KMS-11 (cell line): ENCODE results near the gene SLC22A23.

Experiments used
- H2AFZ ChIP-seq: fragments of 200-600 bp; sonication (generic); 2 replicates; pipeline ENCODE4 v1.6.1; 2016; ENCODE audit warnings: antibody characterized with exemption, mixed run types, low read depth
- H3K27ac ChIP-seq: fragments of 200-600 bp; sonication (generic); 2 replicates; pipeline ENCODE4 v1.6.1; 2016; ENCODE audit warnings: mild to moderate bottlenecking, mixed run types
- H3K27me3 ChIP-seq: fragments of 200-600 bp; sonication (generic); 2 replicates; pipeline ENCODE4 v1.6.1; 2017; ENCODE audit warnings: mild to moderate bottlenecking, low read depth, mixed run types, moderate library complexity; ENCODE audit not compliant: insufficient read depth
- H3K36me3 ChIP-seq: fragments of 200-600 bp; sonication (generic); 2 replicates; pipeline ENCODE4 v1.6.1; 2017; ENCODE audit warnings: mild to moderate bottlenecking, mixed run types; ENCODE audit not compliant: insufficient read depth
- H3K4me1 ChIP-seq: fragments of 200-600 bp; sonication (generic); 2 replicates; pipeline ENCODE4 v1.6.1; 2016; ENCODE audit warnings: mild to moderate bottlenecking, low read depth, mixed run types; ENCODE audit not compliant: poor library complexity, severe bottlenecking
- H3K4me2 ChIP-seq: fragments of 200-600 bp; sonication (generic); 2 replicates; pipeline ENCODE4 v1.7.0; 2016; ENCODE audit warnings: mild to moderate bottlenecking, mixed run types
- H3K4me3 ChIP-seq: fragments of 200-600 bp; sonication (generic); IDR thresholded peaks from 2 replicates; pipeline ENCODE4 v1.6.1; 2017; ENCODE audit warnings: low read depth, low read length, mixed read lengths; ENCODE audit not compliant: insufficient read depth
- H3K79me2 ChIP-seq: fragments of 200-600 bp; sonication (generic); 2 replicates; pipeline ENCODE4 v1.6.1; 2016; ENCODE audit warnings: low read depth, mixed run types; ENCODE audit not compliant: insufficient read depth
- H3K9ac ChIP-seq: fragments of 200-600 bp; sonication (generic); 2 replicates; pipeline ENCODE4 v1.6.1; 2016; ENCODE audit warnings: mild to moderate bottlenecking, mixed run types
- H4K20me1 ChIP-seq: fragments of 200-600 bp; sonication (generic); 2 replicates; pipeline ENCODE4 v1.6.1; 2016; ENCODE audit warnings: mild to moderate bottlenecking, mixed run types; ENCODE audit not compliant: insufficient read depth
- TF ChIP-seq, protein P1 (sequence below): fragments of 200-600 bp; sonication (generic); conservative IDR thresholded peaks from 2 replicates; pipeline ENCODE4 v1.6.1; 2017; ENCODE audit warnings: low read depth, mild to moderate bottlenecking, antibody characterized with exemption, low read length, moderate library complexity, mixed read lengths

The SLC22A23 gene

DNA sequence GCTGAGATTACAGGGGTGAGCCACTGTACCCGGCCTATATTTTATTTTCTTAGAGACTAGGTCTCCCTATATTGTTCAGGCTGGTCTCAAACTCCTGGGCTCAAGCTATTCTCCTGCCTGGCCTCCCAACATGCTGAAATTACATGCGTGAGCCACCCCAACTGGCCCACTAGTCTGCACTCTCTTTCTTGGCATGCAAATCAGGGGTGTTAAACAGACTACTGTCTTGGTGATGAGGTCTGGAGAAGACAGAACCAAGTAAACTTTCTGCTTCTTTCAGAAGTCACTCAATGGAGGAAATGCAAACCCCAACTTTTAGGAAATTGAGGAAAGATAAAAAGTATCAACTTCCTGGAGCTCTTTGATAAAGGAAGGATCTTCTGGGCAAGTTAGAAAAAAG, 221.4 kb downstream of the SLC22A23 start:
- H3K27ac ChIP-seq, result no peak overlapping the region
- H3K4me3 ChIP-seq, result no peak overlapping the region
- H3K9ac ChIP-seq, result no peak overlapping the region
- no peak overlapping the region for H2AFZ ChIP-seq
- H3K4me2 ChIP-seq, result no peak overlapping the region
- TF ChIP-seq, protein P1, sequence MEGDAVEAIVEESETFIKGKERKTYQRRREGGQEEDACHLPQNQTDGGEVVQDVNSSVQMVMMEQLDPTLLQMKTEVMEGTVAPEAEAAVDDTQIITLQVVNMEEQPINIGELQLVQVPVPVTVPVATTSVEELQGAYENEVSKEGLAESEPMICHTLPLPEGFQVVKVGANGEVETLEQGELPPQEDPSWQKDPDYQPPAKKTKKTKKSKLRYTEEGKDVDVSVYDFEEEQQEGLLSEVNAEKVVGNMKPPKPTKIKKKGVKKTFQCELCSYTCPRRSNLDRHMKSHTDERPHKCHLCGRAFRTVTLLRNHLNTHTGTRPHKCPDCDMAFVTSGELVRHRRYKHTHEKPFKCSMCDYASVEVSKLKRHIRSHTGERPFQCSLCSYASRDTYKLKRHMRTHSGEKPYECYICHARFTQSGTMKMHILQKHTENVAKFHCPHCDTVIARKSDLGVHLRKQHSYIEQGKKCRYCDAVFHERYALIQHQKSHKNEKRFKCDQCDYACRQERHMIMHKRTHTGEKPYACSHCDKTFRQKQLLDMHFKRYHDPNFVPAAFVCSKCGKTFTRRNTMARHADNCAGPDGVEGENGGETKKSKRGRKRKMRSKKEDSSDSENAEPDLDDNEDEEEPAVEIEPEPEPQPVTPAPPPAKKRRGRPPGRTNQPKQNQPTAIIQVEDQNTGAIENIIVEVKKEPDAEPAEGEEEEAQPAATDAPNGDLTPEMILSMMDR, result no peak
- H4K20me1 ChIP-seq, result no peaks in the 10 kb centered on the region
- H3K4me1 ChIP-seq, result peaks cover 17% of the 10 kb centered on the region
- no peaks in the 10 kb centered on the region for H3K79me2 ChIP-seq
- H3K27me3 ChIP-seq, result no peaks in the 10 kb centered on the region
- no peaks in the 10 kb centered on the region for H3K36me3 ChIP-seq

DNA sequence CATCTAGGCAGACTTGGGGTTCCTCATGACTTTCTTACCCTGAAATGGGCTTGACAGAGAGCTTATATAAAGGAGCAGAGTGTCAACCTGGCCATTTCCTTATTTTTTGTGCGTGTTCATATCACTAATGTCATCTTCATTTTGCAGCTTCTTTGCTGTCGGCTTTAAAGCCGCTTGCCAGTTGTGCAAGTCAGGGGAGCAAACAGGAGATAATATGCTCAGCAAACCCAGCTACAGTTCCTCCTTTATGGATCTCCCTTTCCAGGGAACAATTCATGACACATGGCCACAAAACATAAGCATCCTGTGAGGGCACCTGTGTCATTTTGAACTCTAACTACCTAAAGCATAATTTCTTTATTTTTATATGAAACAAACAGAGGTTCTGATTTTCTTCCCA, 222.9 kb downstream of the SLC22A23 start:
- H2AFZ ChIP-seq, result no peak overlapping the region
- H3K27me3 ChIP-seq, result peaks cover 15% of the 10 kb centered on the region; the same call in 1 of the 2 replicates
- no peak overlapping the region for H3K9ac ChIP-seq
- TF ChIP-seq, protein P1, result no peak
- H3K36me3 ChIP-seq, result no peaks in the 10 kb centered on the region
- no peak overlapping the region for H3K4me3 ChIP-seq
- H3K4me2 ChIP-seq, result no peak overlapping the region
- H3K79me2 ChIP-seq, result no peaks in the 10 kb centered on the region
- H4K20me1 ChIP-seq, result no peaks in the 10 kb centered on the region
- H3K27ac ChIP-seq, result no peak overlapping the region
- H3K4me1 ChIP-seq, result peaks cover 17% of the 10 kb centered on the region

DNA sequence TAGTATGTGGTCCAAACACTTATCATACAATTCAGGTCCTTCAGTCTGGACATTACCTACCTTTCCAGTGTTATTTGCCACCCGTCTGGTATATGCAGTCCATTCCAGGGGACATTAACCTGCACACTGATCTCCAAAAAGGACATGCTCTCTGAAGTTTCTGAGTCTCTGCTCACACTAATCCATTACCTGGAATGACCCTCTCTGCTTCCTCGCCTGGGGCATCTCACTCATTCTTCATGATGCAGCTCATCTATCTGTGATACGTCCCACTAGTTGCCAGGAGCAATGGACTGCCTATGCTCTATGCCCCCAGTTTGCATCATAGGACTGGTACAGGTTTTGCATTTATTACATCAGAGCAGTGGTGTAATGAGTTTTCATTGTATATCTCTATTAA, 223.5 kb downstream of the SLC22A23 start:
- Histone ChIP-seq H3K36me3 (no peaks in the 10 kb centered on the region), H3K4me2 (no peak overlapping the region), H2AFZ (no peak overlapping the region), H3K4me1 (peaks cover 17% of the 10 kb centered on the region), H4K20me1 (no peaks in the 10 kb centered on the region), H3K27me3 (peaks cover 17% of the 10 kb centered on the region; the same call in 1 of the 2 replicates), H3K27ac (no peak overlapping the region), H3K79me2 (no peaks in the 10 kb centered on the region), H3K9ac (no peak overlapping the region), H3K4me3 (no peak overlapping the region)
- TF ChIP-seq, protein P1, result no peak

DNA sequence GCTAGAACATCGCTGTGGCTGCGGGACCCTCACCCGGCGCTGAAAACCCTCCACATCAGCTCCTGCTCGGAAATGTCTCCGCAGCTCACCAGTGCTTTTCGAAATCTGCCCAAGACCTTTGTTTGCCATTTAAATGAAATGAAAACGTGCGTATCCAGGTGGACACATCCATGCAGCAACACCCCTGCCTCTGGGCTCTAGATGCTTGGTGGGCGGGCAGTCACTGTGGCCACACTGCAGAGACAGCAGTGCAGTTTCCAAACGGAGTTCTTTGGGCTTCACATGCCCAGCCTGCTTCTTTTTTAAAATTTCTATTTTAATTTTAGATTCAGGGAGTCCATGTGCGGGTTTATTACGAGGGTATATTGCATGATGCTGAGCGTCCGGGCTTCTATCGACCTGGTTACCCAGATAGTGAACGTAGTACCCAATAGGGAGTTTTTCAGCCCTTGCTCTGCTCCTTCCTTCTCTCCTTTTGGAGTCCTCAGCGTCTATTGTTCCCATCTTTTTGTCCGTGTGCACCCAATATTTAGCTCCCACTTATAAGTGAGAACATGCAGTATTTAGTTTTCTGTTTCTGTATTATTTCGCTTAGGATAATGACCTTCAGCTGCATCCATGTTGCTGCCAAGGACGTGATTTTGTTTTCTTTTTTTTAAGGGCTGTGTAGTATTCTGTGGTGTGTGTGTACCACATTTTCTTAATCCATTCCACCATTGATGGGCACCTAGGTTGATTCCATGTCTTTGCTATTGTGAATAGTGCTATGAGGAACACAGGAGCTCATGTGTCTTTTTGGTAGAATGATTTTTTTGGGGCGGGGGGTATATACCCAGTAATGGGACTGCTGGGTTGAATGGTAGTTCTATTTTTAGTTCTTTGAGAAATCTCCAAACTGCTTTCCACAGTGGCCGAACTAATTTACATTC, 224.6 kb downstream of the SLC22A23 start:
- Histone ChIP-seq H3K9ac (no peak overlapping the region), H3K4me2 (no peak overlapping the region), H3K79me2 (no peaks in the 10 kb centered on the region), H4K20me1 (no peaks in the 10 kb centered on the region), H3K27me3 (peaks cover 17% of the 10 kb centered on the region; the same call in 1 of the 2 replicates), H3K4me1 (peaks cover 10% of the 10 kb centered on the region), H3K4me3 (no peak overlapping the region), H3K27ac (no peak overlapping the region), H2AFZ (no peak overlapping the region), H3K36me3 (no peaks in the 10 kb centered on the region)
- TF ChIP-seq, protein P1, result no peak
